HG02678 (cell line): ENCODE measurements around the gene BMPR1A.
"Not testable (repeated sequence)": the region's sequence is repeated elsewhere in the genome, so short reads cannot be mapped to it uniquely, and the experiment has no call there.

ENCODE experiments used
- ATAC-seq: cut with Tn5 transposase; IDR thresholded peaks from one replicate; pipeline ENCODE4 v1.9.1; 2021; ENCODE audit warnings: mild to moderate bottlenecking, moderate library complexity; ENCODE audit not compliant: unreplicated experiment

The BMPR1A gene

DNA sequence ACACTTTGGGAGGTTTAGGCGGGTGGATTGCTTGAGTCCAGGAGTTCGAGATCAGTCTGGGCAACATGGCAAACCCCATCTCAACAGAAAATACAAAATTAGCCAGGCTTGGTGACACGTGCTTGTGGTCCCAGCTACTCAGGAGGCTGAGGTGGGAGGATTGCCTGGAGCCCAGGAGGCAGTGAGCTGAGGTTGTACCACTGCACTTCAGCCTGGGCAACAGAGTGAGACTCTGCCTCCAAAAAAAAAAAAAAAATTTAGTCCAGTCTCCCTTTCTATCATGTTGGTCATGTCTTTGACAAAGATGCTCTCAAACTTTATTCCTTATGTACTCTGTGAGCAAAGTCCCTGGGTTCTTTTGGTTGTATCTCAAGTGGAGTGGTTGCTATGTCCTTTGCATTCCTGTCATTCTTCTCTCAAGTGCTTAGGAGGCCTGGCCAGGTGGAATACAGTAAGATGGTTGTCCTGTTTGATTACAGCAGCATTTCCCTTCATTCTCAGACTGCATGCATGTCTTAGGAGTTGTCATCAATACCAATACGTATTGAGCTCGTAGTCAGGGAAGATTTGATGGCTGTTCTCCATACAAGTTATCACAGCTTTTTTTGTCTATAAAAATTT, 115.3 kb downstream of the BMPR1A start:
- no peak for ATAC-seq

DNA sequence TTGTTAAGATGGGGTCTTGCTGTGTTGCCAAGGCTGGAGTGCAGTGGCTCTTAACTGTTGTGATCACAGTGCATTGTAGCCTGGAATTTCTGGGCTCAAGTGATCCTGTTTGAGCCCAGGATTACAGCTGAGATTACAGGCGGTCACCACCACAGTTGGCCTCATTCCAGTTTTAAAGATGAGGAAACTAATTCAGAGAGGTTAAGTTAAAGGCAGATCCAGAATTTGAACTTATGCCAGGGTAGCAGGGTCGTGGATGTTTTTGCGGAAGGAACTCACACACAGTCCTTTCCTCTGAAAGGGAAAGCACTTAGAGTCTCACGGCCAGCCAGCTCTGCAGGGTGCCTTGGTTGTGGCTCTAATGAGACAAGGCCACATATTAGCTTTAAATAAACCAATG, 116.3 kb downstream of the BMPR1A start:
- peak; percentile 73 for ATAC-seq

DNA sequence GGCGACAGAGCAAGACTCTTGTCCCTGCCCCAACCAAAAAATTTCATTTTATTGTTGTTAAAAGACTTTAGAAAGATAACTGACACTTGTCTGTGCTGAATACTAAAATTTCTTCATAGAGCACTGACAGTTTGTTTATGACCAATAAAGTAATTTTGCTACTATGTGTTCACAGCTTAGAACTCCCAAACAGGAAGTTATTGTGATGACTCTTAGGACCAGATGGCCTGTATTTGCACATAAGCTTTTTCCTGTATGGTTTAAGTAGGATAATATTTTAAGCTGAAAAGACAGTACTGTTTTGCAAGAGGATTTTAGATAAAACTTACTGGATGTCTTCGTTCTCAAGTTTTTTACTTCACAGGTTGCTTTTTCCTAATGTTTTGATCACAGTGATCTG, 120.3 kb downstream of the BMPR1A start:
- no peak for ATAC-seq

DNA sequence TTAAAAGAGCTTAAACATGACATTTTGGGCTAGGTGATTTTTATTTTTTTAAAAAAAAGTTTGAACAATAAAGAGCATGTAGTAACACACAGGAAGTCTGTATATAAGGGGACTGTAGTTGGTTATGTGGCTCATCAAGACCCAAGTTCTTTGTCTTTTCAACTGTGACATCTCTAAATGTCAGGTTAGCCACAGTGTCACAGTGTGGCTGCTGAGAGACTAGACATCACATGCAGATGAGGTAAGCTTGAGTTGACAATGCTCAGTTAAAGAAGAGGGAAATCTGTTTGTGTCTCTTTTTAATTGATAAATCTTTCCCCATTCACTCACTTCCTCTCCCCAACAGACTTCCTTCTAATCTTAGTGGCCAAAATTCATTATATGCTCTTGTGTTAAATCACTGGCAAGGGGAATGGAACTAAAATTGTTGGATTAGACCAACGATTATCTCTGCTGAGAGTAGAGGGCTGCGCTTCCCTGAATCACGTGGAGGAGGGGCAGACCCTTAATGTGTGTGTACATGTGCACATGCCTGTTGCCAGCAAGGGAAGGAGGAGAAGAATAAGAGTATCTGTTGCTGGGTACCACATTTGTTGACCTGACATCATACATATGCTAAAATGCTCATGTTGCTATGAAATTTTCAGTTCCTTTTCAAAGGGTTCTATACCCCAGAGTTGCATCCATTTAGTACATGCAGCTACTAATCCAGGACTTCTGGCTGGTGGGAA, 122.7 kb downstream of the BMPR1A start:
- peak; percentile 54 for ATAC-seq

DNA sequence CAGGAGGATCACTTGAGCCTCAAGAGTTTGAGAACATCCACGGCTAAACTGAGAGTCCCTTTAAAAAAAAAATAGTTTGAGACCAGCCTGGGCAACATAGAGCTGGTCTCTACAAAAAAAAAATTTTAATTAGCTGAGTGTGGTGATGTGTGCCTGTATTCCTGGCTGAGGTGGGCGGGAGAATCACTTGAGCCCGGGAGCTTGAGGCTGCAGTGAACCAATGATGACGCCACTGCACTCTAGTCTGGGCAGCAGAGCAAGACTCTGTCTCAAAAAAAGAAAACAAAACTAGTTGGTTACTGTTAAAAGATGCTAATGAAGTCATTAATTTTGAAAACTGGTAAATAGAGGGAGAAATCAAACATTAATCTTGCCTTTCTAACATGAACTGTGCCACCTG, 124.6 kb downstream of the BMPR1A start:
- no peak for ATAC-seq

DNA sequence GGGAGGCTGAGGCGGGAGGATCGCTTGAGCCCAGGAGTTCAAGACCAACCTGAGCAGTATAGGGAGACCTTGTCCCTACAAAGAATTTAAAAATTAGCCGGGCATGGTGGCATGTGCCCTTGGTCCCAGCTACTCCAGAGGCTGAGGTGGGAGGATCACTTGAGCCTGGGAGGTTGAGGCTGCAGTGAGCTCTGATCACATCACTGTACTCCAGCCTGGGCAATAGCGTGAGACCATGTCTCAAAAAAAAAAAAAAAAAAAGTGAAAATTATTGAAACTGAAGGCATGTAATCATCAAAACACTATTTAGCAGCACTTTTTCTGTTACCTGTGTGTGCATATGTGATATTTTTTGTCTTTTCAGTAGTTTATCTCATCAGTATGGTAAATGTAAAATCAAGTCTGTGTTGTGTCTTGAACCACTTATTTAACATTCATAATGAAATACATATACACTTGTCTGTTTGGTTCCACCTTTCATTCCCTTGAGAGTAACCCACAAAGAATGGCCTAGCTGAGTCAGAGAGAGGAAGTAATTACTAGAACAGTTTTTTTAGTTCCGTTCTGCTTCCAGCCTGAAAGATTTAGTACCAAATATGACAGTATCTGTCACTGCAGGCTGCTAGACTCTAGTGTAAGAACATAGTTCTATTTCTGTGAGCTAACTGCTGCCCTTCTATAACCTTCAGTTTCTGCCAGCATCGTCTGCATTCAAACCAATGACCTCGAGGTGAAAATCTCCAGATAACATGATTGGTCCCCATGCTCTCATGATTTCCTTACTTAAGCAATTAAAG, 132.4 kb downstream of the BMPR1A start:
- ATAC-seq: peak; percentile 98

DNA sequence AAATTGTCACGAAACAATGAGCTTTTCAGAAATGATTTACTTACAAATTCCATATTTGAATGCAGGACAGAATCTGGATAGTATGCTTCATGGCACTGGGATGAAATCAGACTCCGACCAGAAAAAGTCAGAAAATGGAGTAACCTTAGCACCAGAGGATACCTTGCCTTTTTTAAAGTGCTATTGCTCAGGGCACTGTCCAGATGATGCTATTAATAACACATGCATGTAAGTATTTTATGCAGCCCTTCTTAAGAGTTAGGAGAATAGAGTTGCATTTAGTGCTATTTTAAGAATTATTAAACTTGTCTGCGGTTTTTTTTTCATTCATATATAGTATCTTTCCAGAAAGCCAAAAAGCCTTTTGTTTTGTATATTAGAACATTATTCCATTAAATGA, 133.6 kb downstream of the BMPR1A start:
- ATAC-seq: no peak

DNA sequence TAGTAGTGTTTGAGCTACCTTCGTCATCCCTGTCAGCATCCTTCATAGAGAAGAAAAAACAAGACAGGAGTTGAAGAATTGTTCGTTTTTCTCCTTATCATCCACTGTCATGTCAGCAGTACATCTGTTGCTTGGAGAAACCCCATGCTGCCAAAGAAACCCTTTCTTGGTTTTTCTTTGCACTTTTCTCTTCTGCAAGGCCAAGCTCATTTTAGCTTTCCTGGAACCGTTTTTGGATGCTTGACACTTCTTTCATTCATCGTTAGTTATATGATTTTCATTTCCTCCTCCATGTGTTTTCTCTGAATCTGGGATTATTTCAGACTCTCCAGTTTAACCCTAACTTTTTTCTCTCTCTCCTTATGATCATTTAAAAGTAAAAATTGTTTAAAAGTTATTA, 142.1 kb downstream of the BMPR1A start:
- no peak for ATAC-seq

DNA sequence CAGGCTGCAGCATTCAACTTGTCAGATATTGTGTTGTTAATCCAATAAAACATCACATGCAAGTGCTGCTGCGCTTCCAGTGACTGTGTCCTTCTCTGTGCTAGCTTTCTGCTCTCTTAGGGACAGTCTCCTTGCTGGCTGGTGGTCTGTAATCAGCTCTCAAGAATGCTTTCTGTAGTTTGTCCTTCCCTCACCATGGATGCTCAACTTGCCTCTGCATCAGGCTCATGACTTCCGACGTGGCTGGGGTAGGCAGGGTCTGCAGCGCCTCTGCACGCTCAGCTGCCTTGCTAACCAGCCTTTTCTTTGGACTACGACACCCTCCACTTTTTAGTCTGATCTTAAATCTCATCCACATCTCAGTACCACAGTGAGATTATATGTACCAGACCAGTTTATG, 142.7 kb downstream of the BMPR1A start:
- no peak for ATAC-seq

DNA sequence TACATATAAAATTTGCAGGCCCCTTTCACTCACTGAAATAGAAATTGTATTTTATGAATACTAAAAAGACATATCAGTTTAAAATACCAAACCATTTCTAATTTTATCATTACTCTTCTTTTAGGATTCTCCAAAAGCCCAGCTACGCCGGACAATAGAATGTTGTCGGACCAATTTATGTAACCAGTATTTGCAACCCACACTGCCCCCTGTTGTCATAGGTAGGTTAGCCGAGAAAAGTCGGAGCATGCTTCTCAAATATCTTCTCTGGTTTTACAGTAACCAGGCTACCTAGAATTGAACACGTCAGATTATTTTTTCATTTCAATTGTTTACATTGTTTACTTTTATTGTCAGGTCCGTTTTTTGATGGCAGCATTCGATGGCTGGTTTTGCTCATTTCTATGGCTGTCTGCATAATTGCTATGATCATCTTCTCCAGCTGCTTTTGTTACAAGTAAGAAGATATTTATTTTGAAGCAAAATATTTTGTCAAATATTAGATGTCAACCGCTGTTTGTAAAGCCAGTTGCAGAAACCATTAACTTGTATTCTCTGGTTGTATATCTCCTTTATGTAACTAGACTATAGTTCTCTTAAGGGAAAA, 143.4 kb downstream of the BMPR1A start:
- ATAC-seq: no peak

DNA sequence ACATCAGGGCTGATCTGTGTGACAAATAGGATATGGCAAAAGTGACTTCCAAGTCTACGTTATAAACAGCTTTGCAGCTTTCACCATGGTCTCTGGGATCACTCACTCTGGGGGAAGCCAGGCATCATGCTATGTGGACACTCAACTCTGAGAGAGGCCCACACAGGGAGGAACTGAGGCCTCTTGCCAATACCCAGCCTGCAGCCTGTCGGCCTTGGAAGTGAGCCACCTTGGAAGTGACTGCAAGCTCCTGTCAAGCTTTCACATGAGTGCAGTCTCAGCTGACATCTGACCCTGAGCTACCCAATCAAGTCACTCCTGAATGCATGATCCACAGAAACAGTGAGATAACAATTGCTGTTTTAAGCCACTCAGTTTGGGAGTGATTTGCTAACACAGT, 144.5 kb downstream of the BMPR1A start:
- no peak for ATAC-seq

DNA sequence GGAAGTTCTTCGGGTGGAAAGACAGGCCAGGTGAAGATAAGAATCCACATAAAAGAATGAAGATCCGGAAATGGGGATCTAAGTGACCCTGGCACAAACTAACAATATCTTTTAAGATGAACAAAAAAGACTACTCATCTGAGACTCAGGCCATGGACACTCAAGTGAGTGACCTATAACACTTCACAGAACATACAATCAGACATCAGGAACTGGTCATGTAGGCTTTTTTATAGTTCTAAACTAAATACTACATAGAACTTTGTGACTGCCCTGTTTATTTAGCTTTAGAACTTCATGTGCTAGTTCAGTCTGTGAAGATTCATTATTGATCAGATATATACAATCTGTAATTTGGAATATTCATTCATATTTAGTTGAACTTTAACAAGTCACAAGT, 148.2 kb downstream of the BMPR1A start:
- no peak for ATAC-seq

DNA sequence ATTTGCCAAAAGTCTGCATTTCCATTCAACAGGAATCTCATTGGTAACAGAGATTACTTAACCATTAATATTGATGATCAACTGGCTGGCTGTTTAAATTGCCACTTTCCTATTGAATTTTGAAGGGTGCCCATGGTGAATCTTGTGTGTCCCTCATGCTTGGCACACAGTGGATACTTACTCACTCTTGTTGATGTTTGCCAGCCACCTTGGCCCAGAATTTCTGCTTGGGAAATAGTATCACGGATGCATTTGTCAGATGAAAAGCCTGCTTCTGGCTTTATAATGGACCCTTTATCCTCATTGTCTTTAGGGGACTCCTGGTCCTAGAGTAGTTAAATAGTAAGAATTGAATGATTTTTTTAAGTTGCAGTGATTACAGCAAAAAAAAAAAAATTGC, 149.0 kb downstream of the BMPR1A start:
- no peak for ATAC-seq

DNA sequence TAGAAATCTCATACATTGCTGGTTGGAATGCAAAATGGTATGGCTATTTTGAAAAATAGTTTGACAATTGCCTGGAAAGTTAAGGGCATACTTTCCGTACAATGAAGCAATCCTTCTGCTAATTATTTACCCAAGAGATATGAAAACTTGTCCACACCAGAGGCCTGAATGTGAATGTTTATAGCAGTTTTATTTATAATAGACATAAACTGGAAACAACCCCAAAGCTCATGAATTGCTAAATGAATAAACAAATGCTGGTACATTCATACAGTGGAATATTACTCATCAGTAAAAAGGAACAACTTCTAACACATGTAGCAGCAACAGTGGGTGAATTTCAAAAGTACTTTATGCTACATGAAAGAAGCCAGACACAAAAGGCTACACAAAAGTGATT, 158.3 kb downstream of the BMPR1A start:
- ATAC-seq: no peak

DNA sequence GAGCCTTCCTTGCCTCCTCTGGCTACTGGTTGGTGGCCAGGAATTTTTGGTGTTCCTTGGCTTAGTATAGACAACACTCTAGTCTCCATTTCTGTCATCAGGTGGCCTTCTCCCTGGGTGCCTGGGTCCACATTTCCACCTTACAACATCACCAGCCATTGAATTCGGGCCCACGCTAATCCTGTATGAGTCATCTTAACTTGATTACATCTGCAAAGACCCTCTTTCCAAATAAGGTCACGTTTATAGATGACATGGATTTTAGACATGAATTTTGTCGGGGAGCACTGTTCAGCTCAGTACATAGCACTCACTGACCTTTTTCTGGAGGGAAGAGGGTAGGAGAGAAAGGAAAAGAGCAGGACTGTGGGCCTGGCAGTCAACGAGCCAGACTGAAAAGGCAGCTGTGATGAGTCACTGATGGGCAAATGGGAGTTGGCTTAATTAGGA, 161.6 kb downstream of the BMPR1A start:
- no peak for ATAC-seq

DNA sequence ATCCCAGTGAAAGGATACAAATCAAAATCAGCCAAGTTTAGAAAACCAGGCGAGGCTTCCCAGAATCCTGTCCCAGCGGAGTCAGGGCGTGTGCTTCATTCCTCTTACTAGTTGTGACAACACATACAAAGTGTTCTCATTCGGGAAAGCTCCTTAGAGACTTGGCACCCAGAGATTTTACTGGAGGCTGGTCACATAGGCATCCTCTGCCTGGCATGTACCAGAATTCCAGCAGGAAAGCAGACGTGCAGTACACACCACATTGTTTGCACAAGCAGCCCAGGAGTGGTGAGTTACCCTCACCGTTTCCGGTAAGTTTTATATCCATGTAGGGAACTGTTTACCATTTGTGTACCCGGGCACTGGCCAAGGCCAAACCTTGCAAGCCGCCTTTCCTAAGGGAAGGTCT, 166.1 kb downstream of the BMPR1A start:
- no peak for ATAC-seq

DNA sequence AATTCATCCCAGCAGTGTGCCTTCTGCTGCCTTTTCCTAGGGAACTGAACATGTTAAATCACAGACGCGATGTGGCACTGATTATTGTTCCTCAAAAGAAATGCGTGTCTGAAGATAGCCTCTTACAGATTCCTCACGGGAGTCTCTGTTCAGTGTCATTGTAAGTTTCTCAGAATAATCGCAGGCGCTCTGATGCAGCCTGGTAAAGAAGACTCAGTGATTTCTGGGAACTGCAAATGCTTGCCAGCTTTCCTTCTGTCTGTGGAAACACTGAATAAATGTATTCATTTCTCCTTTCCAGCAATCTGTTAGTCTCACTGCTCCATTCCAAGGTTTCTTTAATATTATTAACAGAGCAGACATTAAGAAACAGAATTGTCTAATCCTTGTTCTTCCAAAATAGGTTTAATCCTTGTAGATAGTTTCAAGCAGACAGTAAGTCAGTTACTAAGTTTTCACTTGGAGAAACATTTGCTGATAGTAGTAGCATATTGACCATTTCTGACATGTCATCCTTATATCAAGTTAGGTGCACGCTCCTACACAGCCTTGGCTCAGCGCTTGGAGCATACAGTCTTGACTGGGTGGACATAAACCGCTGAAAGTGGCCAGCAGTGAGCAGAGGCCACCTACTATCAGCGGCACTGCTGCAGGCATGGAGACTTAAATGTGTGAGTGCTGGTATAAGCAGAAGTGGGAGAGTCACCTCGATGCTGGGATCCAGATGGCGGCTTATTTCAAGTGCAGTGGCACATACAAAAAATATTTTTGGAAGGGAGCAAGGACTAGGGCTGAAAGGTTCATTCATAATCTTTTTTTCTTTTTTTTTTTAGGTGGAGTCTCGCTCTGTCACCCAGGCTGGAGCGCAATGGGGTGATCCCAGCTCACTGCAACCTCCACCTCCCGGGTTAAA, 173.3 kb downstream of the BMPR1A start:
- ATAC-seq: no peak

DNA sequence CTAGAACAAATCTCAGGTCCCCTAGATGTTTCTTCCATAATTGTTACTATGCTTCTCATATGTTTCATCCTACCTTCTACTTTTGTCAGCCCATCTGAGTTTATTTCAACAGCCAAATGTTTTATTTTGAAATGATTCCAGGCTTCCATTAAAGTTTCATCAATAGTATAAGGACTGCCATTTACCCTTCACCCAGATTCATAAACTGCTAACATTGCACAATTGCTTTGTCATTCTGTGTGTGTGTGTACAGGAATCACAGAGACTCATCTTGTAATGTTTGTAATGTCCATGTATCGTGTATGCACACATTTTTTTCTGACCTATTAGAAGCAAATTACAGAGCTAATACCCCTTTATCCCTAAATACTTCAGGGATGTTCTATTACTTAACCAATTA, 175.5 kb downstream of the BMPR1A start:
- no peak for ATAC-seq

DNA sequence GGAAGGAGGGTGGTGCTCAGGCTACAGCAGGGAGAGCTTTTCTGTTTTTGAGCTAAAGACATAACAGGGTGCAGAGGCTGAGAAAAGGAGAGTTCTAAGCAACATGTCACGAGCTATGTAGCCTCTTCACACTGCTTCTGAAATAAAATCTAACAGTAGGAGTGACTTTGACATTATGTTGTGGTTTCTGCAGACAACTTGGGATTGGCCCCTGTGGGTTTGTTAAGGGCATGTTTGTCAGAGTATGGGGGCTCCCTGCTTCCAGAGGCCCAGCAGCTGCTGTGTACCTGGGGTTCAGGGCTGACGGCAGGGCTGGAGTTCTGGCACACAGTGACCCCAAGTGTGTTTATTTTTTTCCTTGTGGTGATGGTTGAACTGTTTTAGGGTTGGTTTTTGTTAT, 176.3 kb downstream of the BMPR1A start:
- no peak for ATAC-seq

DNA sequence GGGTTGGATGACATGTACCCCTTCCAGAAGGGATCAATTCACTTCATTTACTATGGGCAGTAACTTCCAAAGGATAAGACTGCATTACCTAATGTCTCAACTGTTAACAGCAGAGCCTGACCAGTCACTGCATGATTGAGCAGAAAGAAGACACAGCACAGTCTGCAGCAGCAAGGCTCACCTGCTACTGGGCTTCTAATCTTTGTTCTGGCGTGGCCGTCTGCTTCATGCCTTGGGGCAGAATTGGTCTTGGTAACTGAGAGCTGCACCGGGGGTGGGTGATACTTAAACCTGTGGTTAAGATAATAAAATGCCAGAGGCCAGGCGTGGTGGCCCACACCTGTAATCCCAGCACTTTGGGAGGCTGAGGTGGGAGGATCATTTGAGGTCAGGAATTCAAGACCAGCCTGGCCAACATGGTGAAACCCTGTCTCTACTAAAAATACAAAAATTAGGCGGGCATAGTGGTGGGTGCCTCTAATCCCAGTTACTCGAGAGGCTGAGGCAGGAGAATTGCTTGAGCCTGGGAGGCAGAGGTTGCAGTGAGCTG, 177.8 kb downstream of the BMPR1A start:
- not testable (repeated sequence) for ATAC-seq
